Keratinocyte (primary cell): Measurements from ENCODE around the gene DDT. TPM values are rescaled to one million over a fixed set of nuclear protein-coding genes. Genes with fewer than 3 reads are reported as not detected.
"Not testable (repeated sequence)": the region's sequence is repeated elsewhere in the genome, so short reads cannot be mapped to it uniquely, and the experiment has no call there.

Experiments
- DNase-seq: peaks from one replicate; pipeline ENCODE4 v3.0.0-alpha.2; 2011; ENCODE audit warnings: low read depth, missing footprints, low spot score
- FAIRE-seq: peaks from 2 replicates; lab custom pipeline; 2011; peaks lifted over from hg19 to GRCh38; lab: Jason Lieb, UNC
- H2AFZ ChIP-seq: 2 replicates; pipeline ENCODE4 v1.6.0; 2012; ENCODE audit warnings: low read length, control low read depth, inconsistent platforms; ENCODE audit not compliant: control insufficient read depth
- H3K27ac ChIP-seq: 2 replicates; pipeline ENCODE4 v1.5.1; 2011; ENCODE audit warnings: low read length; ENCODE audit not compliant: control insufficient read depth, insufficient read depth
- H3K27me3 ChIP-seq: 3 replicates; pipeline ENCODE4 v1.6.0; 2011; ENCODE audit warnings: low read length; ENCODE audit not compliant: control insufficient read depth, insufficient read depth; ENCODE audit errors: extremely low read depth
- H3K36me3 ChIP-seq, 2 experiments: 2 replicates in 1 of 2; 3 replicates in 1 of 2; pipeline ENCODE4 v1.5.1; 2011; ENCODE audit warnings: low read length in 2 of 2, mild to moderate bottlenecking in 1 of 2; ENCODE audit not compliant: control insufficient read depth in 2 of 2, insufficient read depth in 2 of 2; ENCODE audit errors: extremely low read depth in 1 of 2
- H3K4me1 ChIP-seq: 3 replicates; pipeline ENCODE4 v1.5.1; 2011; ENCODE audit warnings: low read length; ENCODE audit not compliant: control insufficient read depth, insufficient read depth; ENCODE audit errors: extremely low read depth
- H3K4me2 ChIP-seq: 3 replicates; pipeline ENCODE4 v1.6.0; 2011; ENCODE audit warnings: low read depth, low read length; ENCODE audit not compliant: control insufficient read depth, insufficient read depth; ENCODE audit errors: extremely low read depth
- H3K4me3 ChIP-seq, 3 experiments: fragments of 200-600 bp in 1 of 3; sonication (generic) in 1 of 3; 2 replicates in 2 of 3; 3 replicates in 1 of 3; pipeline ENCODE4 v1.5.1; 2011 to 2016; ENCODE audit warnings: low read length in 3 of 3, mild to moderate bottlenecking in 3 of 3, control low read depth in 2 of 3, inconsistent platforms in 1 of 3, low read depth in 1 of 3, mixed read lengths in 1 of 3, mixed run types in 1 of 3, moderate library complexity in 1 of 3; ENCODE audit not compliant: control insufficient read depth in 2 of 3, insufficient read depth in 2 of 3; ENCODE audit errors: extremely low read depth in 1 of 3
- H3K79me2 ChIP-seq: 2 replicates; pipeline ENCODE4 v1.6.0; 2012; ENCODE audit warnings: low read length; ENCODE audit not compliant: control insufficient read depth, insufficient read depth
- H3K9ac ChIP-seq: 3 replicates; pipeline ENCODE4 v1.6.0; 2011; ENCODE audit warnings: low read length; ENCODE audit not compliant: control insufficient read depth, insufficient read depth; ENCODE audit errors: extremely low read depth
- H3K9me1 ChIP-seq: 3 replicates; pipeline ENCODE4 v1.6.0; 2011; ENCODE audit warnings: low read length; ENCODE audit not compliant: control insufficient read depth, insufficient read depth; ENCODE audit errors: extremely low read depth
- H3K9me3 ChIP-seq: 2 replicates; pipeline ENCODE4 v1.5.1; 2012; ENCODE audit warnings: low read depth, low read length; ENCODE audit not compliant: control insufficient read depth
- H4K20me1 ChIP-seq: 3 replicates; pipeline ENCODE4 v1.6.0; 2011; ENCODE audit warnings: low read length; ENCODE audit not compliant: control insufficient read depth, insufficient read depth; ENCODE audit errors: extremely low read depth
- dilution Hi-C: fragments of 300-500 bp; cut with MboI; formaldehyde crosslinking; loops from one replicate; pipeline ENCODE4 v1.7.0; 2020; ENCODE audit warnings: low sequenced_read_pairs; ENCODE audit not compliant: extremely low pct_ligation_motif_present
- polyA plus RNA-seq, 5 experiments: library from polyadenylated mRNA; depleted of rRNA in 3 of 5; stranded (reverse) in 3 of 5; stranded (forward) in 1 of 5; unstranded in 1 of 5; fragments of >200 nt; gene quantifications; 1 replicate in 1 of 5; 2 replicates in 3 of 5; 3 replicates in 1 of 5; pipeline versions ENCODE4 v1.2.1 to v1.2.3, GENCODE V29; 2011 to 2012; ENCODE audit warnings: missing spikeins in 2 of 5, low read depth in 1 of 5, low replicate concordance in 1 of 5

DDT gene
- polyA plus RNA-seq, 1 donor (not counting 4 experiments of a cell fraction or from before 2014, with no cell fraction given), result 151 TPM

GRCh38 chr22:23954193-23954990, 19.8 kb downstream of the DDT start:
- H3K4me2 ChIP-seq, DNase-seq, H3K79me2 ChIP-seq, H3K9me1 ChIP-seq, H2AFZ ChIP-seq, H4K20me1 ChIP-seq, H3K4me1 ChIP-seq, H3K36me3 ChIP-seq, H3K9me3 ChIP-seq, dilution Hi-C loops, H3K4me3 ChIP-seq, H3K9ac ChIP-seq, H3K27ac ChIP-seq, H3K27me3 ChIP-seq: not testable (repeated sequence)
- FAIRE-seq, result peak; percentile 13

DNA sequence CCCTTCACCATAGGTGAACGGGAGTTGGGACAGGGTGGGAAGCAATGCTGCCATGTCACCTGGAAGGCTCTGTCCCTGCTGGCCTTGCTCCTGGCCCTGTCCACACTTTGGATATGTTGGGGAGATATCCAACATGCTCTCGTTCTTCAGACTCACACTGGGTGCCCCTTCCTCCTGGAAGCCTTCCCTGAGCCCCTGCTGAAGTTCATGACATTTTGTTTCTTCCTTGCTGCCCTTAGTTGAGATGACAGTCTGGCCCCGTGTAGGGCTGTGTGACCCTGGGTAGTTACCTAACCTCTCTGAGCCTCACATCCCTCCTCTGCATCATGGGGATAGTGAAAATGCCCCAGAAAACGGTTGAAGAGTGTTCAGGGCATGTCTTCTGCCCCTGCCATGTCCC, 20.8 kb downstream of the DDT start:
- H3K9me1 ChIP-seq, FAIRE-seq, H3K27ac ChIP-seq, H3K79me2 ChIP-seq, H2AFZ ChIP-seq, H3K27me3 ChIP-seq, H3K4me3 ChIP-seq, H3K9ac ChIP-seq, H3K4me1 ChIP-seq, H3K4me2 ChIP-seq, dilution Hi-C loops, DNase-seq, H3K9me3 ChIP-seq, H3K36me3 ChIP-seq, H4K20me1 ChIP-seq: not testable (repeated sequence)

- FAIRE-seq, H4K20me1 ChIP-seq, H3K4me2 ChIP-seq, H3K79me2 ChIP-seq, dilution Hi-C loops, H3K9me3 ChIP-seq, H3K4me3 ChIP-seq, H3K27me3 ChIP-seq, H3K27ac ChIP-seq, H3K9ac ChIP-seq, H3K36me3 ChIP-seq, H2AFZ ChIP-seq, H3K4me1 ChIP-seq, H3K9me1 ChIP-seq, DNase-seq: not testable (repeated sequence)
These were observed 21.3 kb downstream of the DDT start for GRCh38 chr22:23952794-23953405.

GRCh38 chr22:23951383-23951782, 22.9 kb downstream of the DDT start:
- DNase-seq, H3K9me1 ChIP-seq, H3K9me3 ChIP-seq, H3K4me1 ChIP-seq, FAIRE-seq, H3K9ac ChIP-seq, H3K4me3 ChIP-seq, H3K36me3 ChIP-seq, H2AFZ ChIP-seq, H4K20me1 ChIP-seq, H3K27ac ChIP-seq, H3K4me2 ChIP-seq, dilution Hi-C loops, H3K79me2 ChIP-seq, H3K27me3 ChIP-seq: not testable (repeated sequence)

GRCh38 chr22:23949764-23950163, 24.5 kb downstream of the DDT start:
- H3K79me2 ChIP-seq, H3K27ac ChIP-seq, H3K4me2 ChIP-seq, DNase-seq, H3K9me1 ChIP-seq, H3K9ac ChIP-seq, FAIRE-seq, H3K9me3 ChIP-seq, H3K27me3 ChIP-seq, H3K36me3 ChIP-seq, dilution Hi-C loops, H2AFZ ChIP-seq, H3K4me3 ChIP-seq, H4K20me1 ChIP-seq, H3K4me1 ChIP-seq: not testable (repeated sequence)
